Memory B cell (primary cell): ENCODE data around the gene SENP5.

Experiments
- ATAC-seq: fragments of 150-1000 bp; cut with Tn5 transposase; 2 replicates; pipeline ENCODE4 v1.10.0; 2021; ENCODE audit warnings: low read depth, mild to moderate bottlenecking, moderate library complexity
- DNase-seq, 2 donors: peaks; one replicate each; pipeline ENCODE4 v3.0.0; 2022; ENCODE audit warnings: low spot score in 2 of 2
- H3K27ac Mint-ChIP-seq: one replicate; pipeline ENCODE4 v1.8.0; 2022; ENCODE audit warnings: mild to moderate bottlenecking, moderate library complexity, mixed read lengths
- H3K27me3 Mint-ChIP-seq: one replicate; pipeline ENCODE4 v1.8.0; 2022; ENCODE audit warnings: mixed read lengths
- H3K36me3 Mint-ChIP-seq: one replicate; pipeline ENCODE4 v1.8.0; 2022; ENCODE audit warnings: mild to moderate bottlenecking, mixed read lengths
- H3K4me1 Mint-ChIP-seq: one replicate; pipeline ENCODE4 v1.8.0; 2022; ENCODE audit warnings: mixed read lengths
- H3K4me3 Mint-ChIP-seq: one replicate; pipeline ENCODE4 v1.8.0; 2022; ENCODE audit warnings: mild to moderate bottlenecking, moderate library complexity, mixed read lengths
- H3K9me3 Mint-ChIP-seq: one replicate; pipeline ENCODE4 v1.8.0; 2022; ENCODE audit warnings: mixed read lengths

SENP5 gene

GRCh38 chr3:196976941-196977340, 109.2 kb downstream of the SENP5 start:
- ATAC-seq (no peak), DNase-seq (no peak)
- peaks cover 4% of the 10 kb centered on the region for H3K27me3 Mint-ChIP-seq
- no peak overlapping the region for H3K4me3 Mint-ChIP-seq
- H3K36me3 Mint-ChIP-seq: peaks cover 3% of the 10 kb centered on the region
- H3K4me1 Mint-ChIP-seq: peaks cover 4% of the 10 kb centered on the region
- H3K27ac Mint-ChIP-seq: no peak overlapping the region
- H3K9me3 Mint-ChIP-seq: peaks cover 2% of the 10 kb centered on the region

GRCh38 chr3:196979545-196979944, 111.8 kb downstream of the SENP5 start:
- Mint-ChIP-seq H3K27me3 (peaks cover 7% of the 10 kb centered on the region), H3K36me3 (peaks cover 8% of the 10 kb centered on the region), H3K9me3 (peaks cover 13% of the 10 kb centered on the region), H3K4me3 (no peak overlapping the region), H3K4me1 (peaks cover 4% of the 10 kb centered on the region), H3K27ac (no peak overlapping the region)
- DNase-seq (no peak), ATAC-seq (no peak)

GRCh38 chr3:196981657-196982056, 113.9 kb downstream of the SENP5 start:
- DNase-seq: no peak
- H3K9me3 Mint-ChIP-seq: peaks cover 13% of the 10 kb centered on the region
- peaks cover 4% of the 10 kb centered on the region for H3K4me1 Mint-ChIP-seq
- peaks cover 12% of the 10 kb centered on the region for H3K27me3 Mint-ChIP-seq
- peaks cover 10% of the 10 kb centered on the region for H3K36me3 Mint-ChIP-seq
- no peak overlapping the region for H3K27ac Mint-ChIP-seq
- no peak for ATAC-seq
- peak overlapping the region; percentile 35 for H3K4me3 Mint-ChIP-seq

GRCh38 chr3:196983186-196983585, 115.5 kb downstream of the SENP5 start:
- Mint-ChIP-seq H3K36me3 (peaks cover 10% of the 10 kb centered on the region), H3K27ac (no peak overlapping the region), H3K4me1 (peaks cover 4% of the 10 kb centered on the region), H3K4me3 (no peak overlapping the region), H3K27me3 (peaks cover 16% of the 10 kb centered on the region), H3K9me3 (peaks cover 13% of the 10 kb centered on the region)
- ATAC-seq (no peak), DNase-seq (no peak)
